Astrocyte of the cerebellum (primary cell): ENCODE data around the gene WDR93.
"Not testable (repeated sequence)": the region's sequence is repeated elsewhere in the genome, so short reads cannot be mapped to it uniquely, and the experiment has no call there.

Source experiments
- DNase-seq: peaks from one replicate; pipeline ENCODE4 v3.0.0-alpha.2; 2011; ENCODE audit warnings: low read depth
- H3K4me3 ChIP-seq: 2 replicates; pipeline ENCODE4 v1.5.1; 2011; ENCODE audit warnings: mild to moderate bottlenecking, low read depth, low read length, moderate library complexity
- in situ Hi-C: cut with HindIII; loops from 2 replicates; pipeline ENCODE4 v1.10.0; 2017; ENCODE audit warnings: low sequenced_read_pairs
- TF ChIP-seq, protein P1 (sequence below): IDR thresholded peaks from 2 replicates; pipeline ENCODE4 v1.5.1; 2012; ENCODE audit warnings: low read length, low read depth, moderate library complexity, mild to moderate bottlenecking; ENCODE audit errors: missing control alignments

The WDR93 gene

DNA sequence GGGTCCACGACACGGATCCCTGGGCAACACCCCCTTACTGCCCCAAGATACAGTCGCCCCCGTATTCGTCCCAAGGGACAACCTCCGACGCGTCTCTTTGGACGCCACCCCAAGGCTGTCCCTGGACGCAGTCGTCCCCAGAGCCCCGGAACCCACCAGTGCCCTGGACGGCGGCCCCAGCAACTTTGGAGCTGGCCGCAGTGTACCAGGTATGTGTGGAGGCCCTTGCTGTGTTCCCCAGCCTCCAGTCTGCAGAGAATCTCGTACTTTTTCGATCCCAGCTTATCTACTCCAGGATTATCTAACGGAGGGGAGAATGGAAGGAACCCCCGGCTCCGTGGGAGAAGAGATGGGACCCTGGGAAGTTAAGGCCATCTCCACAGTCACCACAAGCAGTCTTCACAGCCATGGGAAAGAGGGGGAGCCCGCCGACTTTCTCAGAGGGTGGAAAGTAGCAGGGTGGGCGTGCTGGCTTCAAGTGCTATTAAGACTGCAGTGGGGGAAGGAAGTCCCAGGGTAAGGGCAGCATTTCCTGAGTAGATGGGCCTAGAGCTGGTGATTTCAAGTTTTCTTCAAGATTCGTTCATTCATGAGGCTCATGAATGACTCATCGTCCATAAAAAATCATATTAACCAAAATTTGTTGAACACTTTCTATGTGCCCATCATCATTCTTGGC is 86.6 kb downstream of the WDR93 start:
- TF ChIP-seq, protein P1, sequence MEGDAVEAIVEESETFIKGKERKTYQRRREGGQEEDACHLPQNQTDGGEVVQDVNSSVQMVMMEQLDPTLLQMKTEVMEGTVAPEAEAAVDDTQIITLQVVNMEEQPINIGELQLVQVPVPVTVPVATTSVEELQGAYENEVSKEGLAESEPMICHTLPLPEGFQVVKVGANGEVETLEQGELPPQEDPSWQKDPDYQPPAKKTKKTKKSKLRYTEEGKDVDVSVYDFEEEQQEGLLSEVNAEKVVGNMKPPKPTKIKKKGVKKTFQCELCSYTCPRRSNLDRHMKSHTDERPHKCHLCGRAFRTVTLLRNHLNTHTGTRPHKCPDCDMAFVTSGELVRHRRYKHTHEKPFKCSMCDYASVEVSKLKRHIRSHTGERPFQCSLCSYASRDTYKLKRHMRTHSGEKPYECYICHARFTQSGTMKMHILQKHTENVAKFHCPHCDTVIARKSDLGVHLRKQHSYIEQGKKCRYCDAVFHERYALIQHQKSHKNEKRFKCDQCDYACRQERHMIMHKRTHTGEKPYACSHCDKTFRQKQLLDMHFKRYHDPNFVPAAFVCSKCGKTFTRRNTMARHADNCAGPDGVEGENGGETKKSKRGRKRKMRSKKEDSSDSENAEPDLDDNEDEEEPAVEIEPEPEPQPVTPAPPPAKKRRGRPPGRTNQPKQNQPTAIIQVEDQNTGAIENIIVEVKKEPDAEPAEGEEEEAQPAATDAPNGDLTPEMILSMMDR, result no peak
- in situ Hi-C loops, result loop anchor here (5.0 to 10.0 kb wide), 2 partner anchors 55 to 98 kb away; no protein-coding TSS in a partner anchor
- no peak for DNase-seq
- H3K4me3 ChIP-seq, result no peak overlapping the region

DNA sequence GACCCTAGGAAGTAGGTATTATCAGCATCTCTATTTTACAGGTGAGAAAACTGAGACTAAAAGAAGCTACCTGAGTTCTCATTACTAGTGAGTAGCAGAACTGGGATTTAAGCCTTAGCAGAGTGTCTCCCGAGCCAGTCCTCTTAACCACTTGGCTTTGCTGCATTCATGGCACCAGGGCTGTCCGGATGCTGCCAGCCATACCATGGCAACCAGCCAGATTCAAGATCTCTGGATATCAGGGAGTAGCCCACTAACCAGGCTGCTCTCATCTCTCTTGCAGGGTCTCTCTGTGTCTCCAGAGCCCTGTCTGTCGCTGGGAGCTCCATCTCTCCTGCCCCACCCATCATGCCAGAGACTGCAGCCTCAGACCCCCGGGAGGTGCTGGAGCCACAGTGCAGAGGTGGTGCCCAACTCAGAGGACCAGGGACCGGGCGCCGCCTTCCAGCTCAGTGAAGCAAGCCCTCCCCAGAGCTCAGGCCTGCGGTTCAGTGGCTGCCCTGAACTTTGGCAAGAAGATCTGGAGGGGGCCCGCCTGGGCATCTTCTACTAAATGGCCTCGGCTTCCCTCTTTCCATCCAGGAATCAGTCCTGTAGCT is 87.3 kb downstream of the WDR93 start:
- TF ChIP-seq, protein P1, result no peak
- no peak for DNase-seq
- in situ Hi-C loops, result loop anchor here (5.0 to 10.0 kb wide), 2 partner anchors 56 to 97 kb away; no protein-coding TSS in a partner anchor
- no peak overlapping the region for H3K4me3 ChIP-seq

DNA sequence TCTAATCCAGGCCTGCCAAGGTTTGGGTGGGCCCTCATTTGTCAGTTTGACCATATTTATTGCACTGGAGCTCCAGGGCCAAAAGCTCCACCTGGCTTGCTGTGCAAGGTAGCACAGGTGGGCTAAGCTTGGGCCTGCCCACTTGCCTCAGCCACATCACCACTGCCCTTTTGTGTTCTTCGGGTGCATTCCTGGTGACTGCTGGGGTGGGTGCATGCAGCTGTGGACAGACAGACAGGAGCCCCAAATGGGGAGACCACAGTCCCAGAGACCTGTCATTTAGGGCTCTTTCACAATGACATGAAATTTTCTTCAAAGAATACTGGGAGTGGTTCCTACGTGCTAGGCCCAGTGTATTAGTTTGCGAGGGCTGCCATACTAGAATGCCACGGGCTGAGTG is 88.2 kb downstream of the WDR93 start:
- TF ChIP-seq, protein P1, result no peak
- in situ Hi-C loops, result loop anchor here (5.0 to 10.0 kb wide), 2 partner anchors 57 to 96 kb away; no protein-coding TSS in a partner anchor
- no peak for DNase-seq
- H3K4me3 ChIP-seq, result no peak overlapping the region

DNA sequence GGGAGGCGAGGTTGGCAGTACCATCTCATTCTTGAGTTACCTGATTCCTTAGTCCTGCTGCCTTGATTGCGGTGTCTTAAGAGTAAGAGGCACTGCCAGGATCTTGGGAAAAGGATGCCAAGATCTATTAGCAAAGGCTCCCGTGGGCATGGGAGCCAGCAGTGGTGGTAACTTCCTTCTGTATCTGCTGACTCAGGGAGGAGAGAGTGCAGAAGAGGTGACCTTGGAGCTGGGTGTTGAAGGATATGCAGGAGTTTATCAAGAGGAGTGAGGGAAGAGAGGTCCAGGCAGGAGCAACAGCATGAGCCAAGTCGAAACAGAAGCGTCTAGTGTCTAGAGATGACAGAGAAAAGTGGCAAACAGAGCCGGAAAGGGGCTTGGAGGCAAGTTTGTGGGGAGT is 90.0 kb downstream of the WDR93 start:
- TF ChIP-seq, protein P1, result no peak
- H3K4me3 ChIP-seq, result no peak overlapping the region
- in situ Hi-C loops, result no loop called here
- no peak for DNase-seq

DNA sequence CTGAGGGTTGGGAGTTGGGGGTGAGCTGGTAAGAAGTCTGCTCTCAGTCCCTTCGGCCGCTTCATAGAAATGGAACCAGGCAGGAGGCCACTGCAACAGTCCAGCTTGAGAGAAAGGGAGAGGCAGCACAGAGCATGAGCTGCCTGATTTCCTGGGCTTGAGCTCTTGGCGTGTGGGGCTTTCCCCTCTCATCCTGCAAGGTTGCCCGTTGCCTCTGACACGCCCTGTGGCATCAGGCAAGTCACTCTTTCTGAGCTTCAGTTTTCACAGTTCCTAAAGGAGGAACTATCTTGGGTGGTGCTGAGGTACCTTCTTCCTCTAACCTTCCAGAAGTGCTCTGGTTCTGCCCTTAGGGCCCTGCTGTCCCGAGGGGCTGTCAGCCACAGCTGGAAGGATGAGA is 90.4 kb downstream of the WDR93 start:
- in situ Hi-C loops, result no loop called here
- DNase-seq, result no peak
- H3K4me3 ChIP-seq, result no peak overlapping the region
- TF ChIP-seq, protein P1, result no peak

DNA sequence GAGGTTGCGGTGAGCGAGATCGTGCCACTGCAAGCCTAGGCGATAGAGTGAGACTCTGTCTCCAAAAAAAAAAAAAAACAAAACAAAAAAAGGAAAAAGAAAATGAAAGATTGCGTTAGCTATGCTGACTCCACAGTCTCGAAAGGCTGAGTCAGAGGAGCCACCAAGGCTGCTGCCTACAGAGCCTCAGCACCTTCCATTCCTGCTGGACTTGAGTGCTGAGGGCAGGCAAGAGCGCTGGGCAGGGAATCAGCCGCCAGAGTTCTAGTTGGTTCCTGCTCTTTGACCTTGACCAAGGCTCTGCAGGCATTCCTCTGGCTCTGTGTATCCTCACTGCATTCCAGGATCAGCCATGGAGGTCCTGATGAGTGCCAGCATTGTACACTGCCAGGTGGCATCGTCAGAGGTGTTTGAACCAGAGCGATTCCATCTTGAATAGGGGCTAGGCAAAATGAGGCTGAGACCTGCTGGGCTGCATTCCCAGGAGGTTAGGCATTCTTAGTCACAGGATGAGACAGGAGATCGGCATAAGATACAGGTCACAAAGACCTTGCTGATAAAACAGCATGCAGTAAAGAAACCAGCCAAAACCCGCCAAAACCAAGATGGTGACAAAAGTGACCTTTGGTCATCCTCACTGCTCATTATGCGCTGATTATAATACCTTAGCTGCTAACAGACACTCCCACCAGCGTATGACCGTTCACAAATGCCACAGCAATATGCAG is 91.4 kb downstream of the WDR93 start:
- H3K4me3 ChIP-seq, result no peak overlapping the region
- peak; percentile 18 for DNase-seq
- in situ Hi-C loops, result no loop called here
- TF ChIP-seq, protein P1, result no peak

DNA sequence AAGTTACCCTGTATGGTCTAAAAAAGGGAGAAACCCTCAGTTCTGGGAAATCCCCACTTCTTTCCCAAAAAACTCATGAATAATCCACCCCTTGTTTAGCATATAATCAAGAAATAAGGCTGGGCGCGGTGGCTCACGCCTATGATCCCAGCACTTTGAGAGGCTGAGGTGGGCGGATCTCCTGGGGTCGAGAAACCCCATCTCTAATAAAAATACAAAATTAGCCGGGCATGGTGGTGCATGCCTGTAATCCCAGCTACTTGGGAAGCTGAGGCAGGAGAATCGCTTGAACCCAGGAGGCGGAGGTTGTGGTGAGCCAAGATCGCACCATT is 92.0 kb downstream of the WDR93 start:
- DNase-seq, H3K4me3 ChIP-seq, in situ Hi-C loops: not testable (repeated sequence)
